GM21515 (cell line): ENCODE results near the gene APBA2.

Source experiments
- ATAC-seq: cut with Tn5 transposase; IDR thresholded peaks from one replicate; pipeline ENCODE4 v1.9.1; 2021; ENCODE audit not compliant: unreplicated experiment

APBA2 gene

GRCh38 chr15:28895146-28895545 lies 9.4 kb downstream of the APBA2 start:
- no peak for ATAC-seq

- ATAC-seq: no peak
These were observed 9.8 kb downstream of the APBA2 start for GRCh38 chr15:28895566-28895965.

DNA sequence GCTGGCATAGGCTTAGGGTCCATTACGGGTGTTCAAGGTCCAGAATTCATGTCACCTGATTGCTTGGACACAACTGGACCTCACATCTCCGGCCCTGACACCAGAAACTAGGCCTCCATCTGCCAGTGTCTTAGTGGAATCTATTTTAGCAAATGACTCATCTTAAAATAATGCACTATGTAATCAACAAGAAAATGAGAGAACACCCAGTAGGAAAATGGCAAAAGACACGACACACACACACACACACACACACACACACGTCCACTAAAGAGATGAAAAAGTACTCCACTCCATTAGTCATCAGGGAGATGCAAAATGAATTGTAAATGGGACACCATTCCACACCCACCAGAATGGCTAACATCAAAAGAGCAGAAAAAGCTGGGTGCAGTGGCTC lies 11.2 kb downstream of the APBA2 start:
- ATAC-seq: no peak

GRCh38 chr15:28897861-28898585 lies 12.2 kb downstream of the APBA2 start:
- ATAC-seq: no peak

- no peak for ATAC-seq
These were observed 13.4 kb downstream of the APBA2 start for GRCh38 chr15:28899061-28899738.

DNA sequence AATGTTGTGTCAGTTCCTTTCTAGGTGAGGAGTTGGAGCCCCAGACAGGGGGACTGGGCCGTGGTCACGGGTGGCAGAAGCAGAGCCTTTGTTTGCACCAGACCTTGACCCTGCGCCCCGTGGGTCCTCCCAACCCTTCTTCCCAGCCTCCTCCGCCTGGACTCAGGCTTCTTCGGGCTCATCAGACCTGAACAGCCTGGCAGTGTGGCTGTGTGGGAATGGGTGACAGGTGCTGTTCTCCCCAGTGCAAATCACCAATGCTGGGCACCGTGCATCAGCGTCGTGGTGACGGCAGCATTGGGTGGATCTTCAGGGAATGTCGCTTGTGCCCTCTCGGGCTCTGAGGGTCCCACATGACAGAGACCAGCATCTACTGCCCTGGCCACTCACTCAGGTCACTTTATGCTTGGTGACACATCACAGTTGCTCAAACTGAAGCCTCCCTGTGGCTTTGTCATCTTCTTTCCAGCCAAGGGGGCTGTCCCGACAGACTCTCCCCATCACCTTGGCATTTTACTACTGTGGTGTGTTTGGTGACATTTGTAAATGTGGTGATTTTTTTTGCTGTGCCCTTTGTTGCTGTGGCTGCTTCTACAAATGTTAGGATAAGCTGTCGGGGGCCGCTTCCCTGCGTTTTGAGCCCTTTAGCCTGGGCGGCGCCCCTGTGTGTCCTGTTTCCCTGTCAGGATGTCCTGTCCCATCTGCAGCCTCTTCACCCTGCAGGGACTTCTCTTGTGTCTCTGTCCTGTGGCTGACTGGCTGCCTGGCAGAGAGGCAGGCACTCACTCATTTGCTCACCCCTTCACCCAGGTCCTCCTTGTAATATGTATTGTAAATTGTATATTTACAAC lies 14.5 kb downstream of the APBA2 start:
- no peak for ATAC-seq

DNA sequence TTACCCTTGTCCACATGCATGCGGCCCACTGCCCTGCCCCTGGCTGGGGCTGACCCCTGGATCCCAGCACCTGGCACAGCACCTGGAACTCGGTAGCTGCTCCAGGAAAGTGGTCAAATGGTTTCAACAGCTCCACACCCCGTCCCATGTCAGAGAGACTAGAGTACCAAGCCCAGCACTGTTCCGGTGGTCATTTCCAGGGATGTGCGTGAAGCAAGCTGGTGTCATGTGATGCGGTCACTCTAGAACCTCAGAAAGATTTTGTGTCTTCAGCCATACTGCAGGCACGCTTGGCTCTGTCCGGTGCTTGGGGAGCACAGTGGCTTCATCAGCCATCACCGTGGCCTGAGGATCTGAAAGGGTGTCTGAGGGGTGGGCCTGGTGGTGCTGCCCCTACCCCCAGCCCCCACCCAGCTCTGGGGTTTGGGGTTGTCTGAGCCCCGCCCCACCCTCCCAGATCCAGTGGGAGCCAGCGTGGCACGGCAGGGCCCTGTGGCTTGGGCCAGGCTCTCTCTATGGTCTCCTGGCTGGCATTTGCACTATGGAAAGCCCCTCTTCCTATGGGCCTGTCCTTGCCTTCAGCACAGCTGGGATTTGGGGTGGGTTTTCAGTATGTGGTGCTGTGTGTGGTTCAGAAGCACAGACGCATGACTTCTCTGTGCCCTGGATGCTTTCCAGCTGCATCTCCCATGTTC lies 15.3 kb downstream of the APBA2 start:
- ATAC-seq: no peak

GRCh38 chr15:28901587-28901980 lies 15.8 kb downstream of the APBA2 start:
- no peak for ATAC-seq

DNA sequence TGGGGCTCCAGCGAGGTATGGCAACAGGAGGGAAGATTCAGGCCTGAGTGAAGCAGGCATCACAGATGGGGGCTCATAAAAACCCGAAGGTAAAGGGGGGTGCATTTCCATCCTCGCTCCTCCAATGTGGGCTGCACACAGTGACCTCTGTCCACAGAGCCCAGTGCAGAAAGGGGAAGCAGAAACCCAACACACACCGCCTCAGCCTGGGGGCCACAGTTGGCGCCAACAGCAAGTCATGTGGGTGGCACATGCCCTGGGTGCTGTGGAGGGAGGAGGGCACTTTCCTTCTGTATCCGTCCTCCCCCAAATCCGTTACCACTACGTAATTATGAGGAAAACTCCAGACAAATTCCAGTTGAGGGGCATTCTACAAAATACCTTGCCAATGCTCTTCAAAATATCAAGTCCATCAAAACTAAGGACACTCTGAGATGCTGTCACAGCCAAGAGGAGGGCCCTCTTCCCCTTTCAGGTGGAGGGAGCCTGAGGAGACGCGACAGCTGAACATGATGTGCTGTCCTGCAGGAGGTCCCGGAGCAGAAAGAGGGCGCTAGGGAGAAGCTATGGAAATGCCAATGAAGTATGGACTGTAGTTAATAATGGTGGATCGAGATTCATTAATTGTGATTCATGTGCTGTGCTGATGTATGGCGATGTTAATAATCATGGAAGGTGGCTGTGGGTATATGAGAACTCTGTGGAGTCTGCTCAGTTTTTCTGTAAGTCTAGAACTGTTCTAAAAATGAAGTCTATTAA lies 16.4 kb downstream of the APBA2 start:
- ATAC-seq: no peak

GRCh38 chr15:28902856-28903255 lies 17.1 kb downstream of the APBA2 start:
- ATAC-seq: no peak

GRCh38 chr15:28903555-28903954 lies 17.8 kb downstream of the APBA2 start:
- no peak for ATAC-seq

DNA sequence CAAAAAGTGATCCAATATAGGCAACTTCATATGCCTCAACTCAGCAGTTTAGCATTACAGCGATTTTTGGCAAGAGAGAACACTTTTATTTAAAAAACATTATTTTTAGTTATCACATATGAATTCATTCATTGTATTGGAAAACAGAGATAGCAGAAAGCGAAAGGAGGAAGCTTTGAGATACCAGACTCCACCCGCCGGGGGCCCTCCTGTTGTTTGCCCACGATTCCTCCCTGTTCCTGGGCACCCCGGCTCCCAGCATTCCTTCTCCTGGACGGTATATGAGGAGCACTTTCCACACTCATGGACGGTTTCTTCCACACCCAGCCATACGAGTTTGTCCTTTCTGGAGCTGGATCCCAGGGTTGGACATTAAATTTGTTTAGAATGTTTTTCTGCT lies 18.2 kb downstream of the APBA2 start:
- ATAC-seq: no peak

GRCh38 chr15:28904541-28905315 lies 19.0 kb downstream of the APBA2 start:
- no peak for ATAC-seq

DNA sequence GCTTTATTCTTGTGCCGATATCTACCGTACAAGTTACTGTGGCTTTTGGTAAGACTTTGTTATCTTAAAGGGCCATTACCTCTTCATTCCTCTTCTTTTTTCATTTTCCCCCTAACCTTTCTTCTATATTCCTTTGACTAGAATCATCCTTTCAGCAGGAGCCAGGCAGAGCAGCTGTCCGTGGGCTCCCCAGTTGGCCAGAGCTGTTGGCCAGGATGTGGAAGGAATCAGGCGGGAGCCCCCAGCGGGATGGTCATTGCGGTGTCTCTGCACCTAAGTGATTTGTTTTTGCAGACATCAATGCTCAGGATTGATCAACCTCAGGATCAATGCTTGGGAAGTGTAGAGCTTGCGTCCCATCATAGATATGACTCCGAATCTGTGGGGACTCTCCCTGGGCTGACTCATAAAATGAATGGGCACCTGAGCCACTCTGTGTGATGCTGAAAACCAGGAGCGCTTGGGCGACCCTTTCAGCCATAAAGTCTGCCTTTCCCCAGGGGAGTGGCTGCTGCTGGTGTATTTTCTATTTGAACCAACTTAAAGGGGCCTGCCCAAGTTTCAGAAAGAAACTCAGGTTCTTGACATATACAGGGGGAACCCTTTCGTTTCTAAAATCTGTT lies 21.7 kb downstream of the APBA2 start:
- ATAC-seq: no peak

DNA sequence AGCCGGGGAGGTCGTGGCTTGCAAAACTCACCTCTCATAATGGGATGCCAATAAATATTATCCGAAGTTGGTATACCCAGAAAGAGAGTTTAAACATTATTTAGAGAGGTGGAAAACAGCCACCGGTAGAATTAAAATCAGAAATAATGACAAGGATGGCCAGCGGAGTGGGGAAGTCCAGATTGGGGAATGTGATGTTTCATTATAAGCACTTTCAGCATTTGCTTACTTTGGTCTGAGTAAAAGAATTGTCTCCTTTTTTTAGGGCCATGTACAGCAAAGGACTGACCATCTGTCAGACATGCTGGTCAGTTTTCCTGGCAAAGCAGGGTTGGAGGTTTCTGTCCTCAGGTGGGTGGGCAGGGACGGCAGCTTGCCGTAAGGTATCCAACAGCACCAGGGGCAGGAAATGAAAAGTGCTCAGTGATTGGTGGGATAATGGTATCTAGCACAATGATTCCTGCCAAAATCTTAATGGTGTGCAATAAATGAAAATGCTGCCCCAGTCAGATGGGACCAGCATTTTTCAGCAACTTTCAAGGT lies 24.3 kb downstream of the APBA2 start:
- no peak for ATAC-seq

DNA sequence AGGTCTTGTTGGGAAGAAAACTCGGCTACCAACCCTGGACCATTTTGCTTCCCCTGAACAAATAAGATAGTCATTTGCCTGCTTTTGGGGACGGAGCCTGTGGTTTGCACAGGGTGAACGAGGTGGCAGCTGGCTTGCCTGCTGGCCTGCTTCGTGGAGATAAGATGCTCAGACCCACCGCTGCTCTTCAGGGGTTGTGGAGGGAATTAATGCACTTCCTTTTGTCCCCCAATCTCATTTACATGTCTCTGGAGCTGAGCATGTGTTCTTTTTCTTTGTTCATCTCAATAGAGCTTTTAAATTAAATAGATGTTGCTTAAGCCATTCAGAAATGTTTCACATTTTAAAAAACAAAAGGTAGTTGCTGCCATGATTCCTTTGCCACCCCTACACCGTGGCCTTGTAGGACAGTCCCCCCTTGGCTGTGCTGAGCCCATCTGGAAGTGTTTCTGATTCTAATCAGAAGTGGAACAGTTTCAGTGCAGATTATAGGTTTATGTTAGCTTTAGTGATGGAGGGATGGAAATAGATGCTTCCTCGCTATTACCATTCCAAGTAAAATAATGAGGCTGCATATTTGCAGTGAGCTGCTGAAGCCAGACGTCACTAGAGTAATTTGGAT lies 25.6 kb downstream of the APBA2 start:
- ATAC-seq: no peak

DNA sequence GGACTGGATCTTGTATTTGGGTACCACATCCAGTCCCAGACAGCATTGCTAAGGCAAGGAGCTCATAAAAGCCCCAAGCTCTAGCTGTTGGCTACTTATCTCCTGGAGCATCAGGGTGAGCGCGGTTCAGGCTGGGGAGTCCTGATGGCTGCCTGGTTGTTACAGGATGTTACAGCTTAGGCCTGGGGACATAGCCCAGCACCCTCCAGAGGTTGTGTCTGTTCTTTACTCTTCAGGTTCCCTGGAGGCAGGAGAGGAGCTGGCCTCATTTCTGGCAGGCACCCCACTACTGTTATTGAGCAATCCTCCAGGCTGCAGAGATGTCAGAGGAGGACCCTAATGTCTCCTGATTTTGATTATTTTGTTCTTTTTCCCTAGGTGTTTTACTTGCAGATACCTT lies 26.6 kb downstream of the APBA2 start:
- ATAC-seq: no peak

GRCh38 chr15:28913171-28913765 lies 27.5 kb downstream of the APBA2 start:
- no peak for ATAC-seq
